ENCODE measurements around the gene KLK5.

Gene KLK5

DNA sequence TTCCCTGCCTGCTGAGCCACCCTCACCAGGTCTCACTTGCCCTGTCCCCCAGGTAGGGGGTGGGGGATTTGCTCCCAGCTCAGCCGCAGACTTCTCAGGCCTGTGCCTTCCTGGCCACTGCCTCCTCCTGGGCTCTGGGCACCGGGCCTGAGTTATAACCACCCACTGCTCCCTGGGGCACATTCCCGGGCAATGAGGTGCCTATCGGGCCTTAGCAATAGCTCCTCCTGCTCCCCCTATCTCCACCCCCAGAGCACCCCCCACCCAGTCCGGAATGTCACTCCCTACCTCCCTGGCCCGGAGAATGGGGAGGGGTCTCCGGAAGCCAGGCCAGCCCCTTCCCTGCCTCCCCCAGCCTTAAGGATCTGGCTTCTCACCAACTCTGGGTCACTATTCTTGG, at the start of gene KLK5:
TSS of gene KLK5 (minus strand) at position 129 of the 400 bp plus-strand sequence. CDS start 381 bp downstream, outside the sequence.
- no peak for DNase-seq (ENCODE audit: low read depth)
- TF ChIP-seq, protein P1, sequence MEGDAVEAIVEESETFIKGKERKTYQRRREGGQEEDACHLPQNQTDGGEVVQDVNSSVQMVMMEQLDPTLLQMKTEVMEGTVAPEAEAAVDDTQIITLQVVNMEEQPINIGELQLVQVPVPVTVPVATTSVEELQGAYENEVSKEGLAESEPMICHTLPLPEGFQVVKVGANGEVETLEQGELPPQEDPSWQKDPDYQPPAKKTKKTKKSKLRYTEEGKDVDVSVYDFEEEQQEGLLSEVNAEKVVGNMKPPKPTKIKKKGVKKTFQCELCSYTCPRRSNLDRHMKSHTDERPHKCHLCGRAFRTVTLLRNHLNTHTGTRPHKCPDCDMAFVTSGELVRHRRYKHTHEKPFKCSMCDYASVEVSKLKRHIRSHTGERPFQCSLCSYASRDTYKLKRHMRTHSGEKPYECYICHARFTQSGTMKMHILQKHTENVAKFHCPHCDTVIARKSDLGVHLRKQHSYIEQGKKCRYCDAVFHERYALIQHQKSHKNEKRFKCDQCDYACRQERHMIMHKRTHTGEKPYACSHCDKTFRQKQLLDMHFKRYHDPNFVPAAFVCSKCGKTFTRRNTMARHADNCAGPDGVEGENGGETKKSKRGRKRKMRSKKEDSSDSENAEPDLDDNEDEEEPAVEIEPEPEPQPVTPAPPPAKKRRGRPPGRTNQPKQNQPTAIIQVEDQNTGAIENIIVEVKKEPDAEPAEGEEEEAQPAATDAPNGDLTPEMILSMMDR (IDR thresholded peaks at IDR 0.05; ENCODE audit: insufficient read depth, low read depth, low read length, missing control alignments) = no peak
- peak within 1 kb of the TSS; percentile 19 for H3K4me3 ChIP-seq (ENCODE audit: low read length)

- TF ChIP-seq, protein P1 (IDR thresholded peaks at IDR 0.05; ENCODE audit: insufficient read depth, low read depth, low read length, missing control alignments) = no peak
- no peak for DNase-seq (ENCODE audit: low read depth)
- H3K4me3 ChIP-seq (ENCODE audit: low read length) = peak overlapping the region; percentile 44
Observed at GRCh38 chr19:51002089-51002532, 49.3 kb upstream of the KLK5 start.

GRCh38 chr19:51001515-51001914, 48.7 kb upstream of the KLK5 start, which contains the start of gene KLK8:
Gene KLK8, minus strand, starts transcription at chr19:51001604. Its CDS starts 437 bp downstream, at chr19:51001167.
- no peak for DNase-seq (ENCODE audit: low read depth)
- peak within 1 kb of the TSS; percentile 44 for H3K4me3 ChIP-seq (ENCODE audit: low read length)
- TF ChIP-seq, protein P1 (IDR thresholded peaks at IDR 0.05; ENCODE audit: insufficient read depth, low read depth, low read length, missing control alignments) = no peak

DNA sequence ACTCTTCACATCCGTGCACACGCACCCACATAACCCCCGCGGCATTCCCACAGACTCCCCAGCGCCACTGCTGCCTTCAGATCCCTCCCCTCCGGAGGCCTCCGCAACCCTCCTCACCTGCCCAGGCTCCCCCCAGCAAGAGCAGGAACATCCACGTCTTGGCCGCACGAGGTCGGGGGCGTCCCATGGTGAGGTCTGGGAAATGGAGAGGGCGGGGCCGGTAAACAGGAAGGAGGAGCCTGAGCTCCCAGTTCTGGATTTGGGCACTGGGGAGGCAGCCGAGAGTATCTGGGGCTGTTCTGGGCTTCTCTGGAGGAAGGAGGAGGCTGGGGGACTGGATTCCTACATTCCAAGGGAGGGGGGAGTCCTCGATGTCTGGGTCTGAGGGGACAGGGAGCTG, 48.1 kb upstream of the KLK5 start:
- DNase-seq (ENCODE audit: low read depth) = no peak
- peak overlapping the region; percentile 44 for H3K4me3 ChIP-seq (ENCODE audit: low read length)
- TF ChIP-seq, protein P1 (IDR thresholded peaks at IDR 0.05; ENCODE audit: insufficient read depth, low read depth, low read length, missing control alignments) = no peak

- DNase-seq (ENCODE audit: low read depth) = no peak
- TF ChIP-seq, protein P1 (IDR thresholded peaks at IDR 0.05; ENCODE audit: insufficient read depth, low read depth, low read length, missing control alignments) = no peak
- H3K4me3 ChIP-seq (ENCODE audit: low read length) = peak overlapping the region; percentile 44
Observed at GRCh38 chr19:51000426-51000825, 47.6 kb upstream of the KLK5 start.

GRCh38 chr19:50998686-50999085, 45.8 kb upstream of the KLK5 start:
- TF ChIP-seq, protein P1 (IDR thresholded peaks at IDR 0.05; ENCODE audit: insufficient read depth, low read depth, low read length, missing control alignments) = no peak
- no peak overlapping the region for H3K4me3 ChIP-seq (ENCODE audit: low read length)
- no peak for DNase-seq (ENCODE audit: low read depth)

DNA sequence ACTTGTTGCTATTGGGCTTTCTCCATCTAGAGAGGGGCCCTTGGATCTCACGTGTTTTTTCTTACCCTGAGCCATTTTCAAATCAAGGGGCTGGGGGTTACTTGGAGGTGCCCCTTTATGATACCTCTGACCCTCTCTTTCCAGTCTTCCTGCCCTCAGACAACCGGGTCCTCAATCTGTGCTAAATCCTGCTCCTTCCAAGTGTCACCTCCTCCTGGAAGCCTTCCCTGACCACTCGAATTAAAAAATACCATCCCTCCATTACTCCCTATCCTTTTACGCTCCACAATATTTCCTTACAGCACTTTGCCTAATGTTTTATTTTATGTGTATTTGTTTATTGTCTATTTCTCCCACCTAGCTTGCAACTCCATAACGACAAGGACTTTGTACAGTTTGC, 45.2 kb upstream of the KLK5 start:
- TF ChIP-seq, protein P1 (IDR thresholded peaks at IDR 0.05; ENCODE audit: insufficient read depth, low read depth, low read length, missing control alignments) = no peak
- H3K4me3 ChIP-seq (ENCODE audit: low read length) = no peak overlapping the region
- no peak for DNase-seq (ENCODE audit: low read depth)

All from epithelial cell of esophagus (primary cell).